NK-92 (cell line): ENCODE measurements around the gene KIRREL2.
"Not testable (repeated sequence)": the region's sequence is repeated elsewhere in the genome, so short reads cannot be mapped to it uniquely, and the experiment has no call there.

Experiments used
- DNase-seq: peaks from one replicate; lab custom pipeline; 2025; ENCODE audit not compliant: unreplicated experiment; lab: John Stamatoyannopoulos, UW

Gene KIRREL2

GRCh38 chr19:35895911-35896642 is 39.4 kb downstream of the KIRREL2 start:
- DNase-seq: no peak

- DNase-seq: no peak
These were observed 39.9 kb downstream of the KIRREL2 start for GRCh38 chr19:35896643-35897040.

- DNase-seq: no peak
These were observed 41.2 kb downstream of the KIRREL2 start for GRCh38 chr19:35897706-35898451.

GRCh38 chr19:35898499-35898809 is 41.7 kb downstream of the KIRREL2 start:
- no peak for DNase-seq

DNA sequence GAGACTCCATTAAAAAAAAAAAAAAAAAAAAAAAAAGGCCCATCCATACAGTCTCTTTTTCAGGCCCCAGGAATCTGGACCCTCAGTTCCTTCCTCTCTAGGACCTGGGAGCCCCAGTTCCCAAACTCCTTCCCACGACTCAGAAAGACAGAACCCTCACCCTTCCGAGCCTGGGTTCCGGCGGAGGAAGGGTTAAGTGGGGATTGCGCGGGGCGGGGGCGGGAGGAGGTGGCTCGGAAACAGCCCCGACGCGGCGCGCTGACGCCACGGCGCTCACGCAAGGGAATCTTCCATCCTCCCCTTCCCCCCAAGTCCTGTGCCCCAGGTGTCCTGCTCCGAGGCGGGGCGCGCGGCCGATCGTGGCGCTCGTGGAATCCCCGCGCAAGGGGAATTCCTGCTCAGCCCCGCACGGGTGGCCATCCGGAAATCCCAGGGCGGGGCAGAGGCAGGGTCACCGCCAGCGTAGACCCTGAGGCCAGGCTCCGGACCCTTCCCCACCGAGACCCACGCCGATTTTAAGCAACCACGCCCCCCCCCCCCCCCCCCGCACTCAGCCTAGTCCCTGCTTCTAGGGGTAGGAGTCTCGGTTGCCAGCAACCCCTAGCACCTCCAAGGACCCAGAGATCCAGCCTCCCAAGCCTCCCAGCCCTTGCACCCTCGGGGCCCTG is 43.0 kb downstream of the KIRREL2 start:
- no peak for DNase-seq

DNA sequence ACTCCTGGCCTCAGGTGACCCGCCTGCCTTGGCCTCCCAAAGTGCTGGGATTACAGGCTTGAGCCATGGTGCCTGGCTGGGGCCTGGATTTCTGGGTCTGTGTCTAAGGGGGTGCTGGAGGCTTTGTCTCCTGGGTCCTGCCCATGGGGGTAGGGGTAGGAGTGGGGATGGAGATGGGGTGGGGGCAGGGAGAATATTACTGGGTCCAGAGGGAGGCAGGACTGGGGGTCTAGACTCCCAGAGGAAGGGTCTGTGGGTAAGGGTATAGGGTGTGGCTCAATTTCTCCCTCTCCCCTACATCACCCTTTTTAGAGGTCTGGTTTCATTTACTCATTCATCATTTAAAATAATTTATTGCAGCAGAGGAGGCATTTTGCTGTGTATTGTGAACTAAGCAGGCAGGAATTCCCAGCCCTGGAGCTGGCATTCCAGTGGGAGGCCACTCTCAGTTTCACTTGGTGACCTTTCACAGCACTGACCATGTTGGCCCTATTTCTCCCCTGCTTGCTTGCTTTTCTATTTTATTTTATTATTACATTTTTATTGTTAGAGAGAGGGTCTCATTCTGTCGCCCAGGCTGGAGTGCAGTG is 44.4 kb downstream of the KIRREL2 start:
- no peak for DNase-seq

- no peak for DNase-seq
These were observed 45.3 kb downstream of the KIRREL2 start, which contains the start of gene HCST for GRCh38 chr19:35901854-35902661. HCST (plus strand) TSS chr19:35902529; CDS start chr19:35902594, 65 bp downstream.

- DNase-seq: no peak
These were observed 46.3 kb downstream of the KIRREL2 start for GRCh38 chr19:35902870-35903475.

GRCh38 chr19:35903550-35904179 is 47.0 kb downstream of the KIRREL2 start:
- peak; percentile 51 for DNase-seq

- no peak for DNase-seq
These were observed 47.8 kb downstream of the KIRREL2 start for GRCh38 chr19:35904311-35905068.

- no peak for DNase-seq
These were observed 48.5 kb downstream of the KIRREL2 start for GRCh38 chr19:35905178-35905727.

GRCh38 chr19:35907377-35907745 is 50.6 kb downstream of the KIRREL2 start:
- DNase-seq: no peak

GRCh38 chr19:35908010-35908441 is 51.3 kb downstream of the KIRREL2 start, which contains the start of gene TYROBP:
TYROBP (minus strand) TSS chr19:35908295; CDS start chr19:35908228, 67 bp downstream.
- DNase-seq: no peak

- DNase-seq: no peak
These were observed 52.4 kb downstream of the KIRREL2 start for GRCh38 chr19:35908973-35909683.

DNA sequence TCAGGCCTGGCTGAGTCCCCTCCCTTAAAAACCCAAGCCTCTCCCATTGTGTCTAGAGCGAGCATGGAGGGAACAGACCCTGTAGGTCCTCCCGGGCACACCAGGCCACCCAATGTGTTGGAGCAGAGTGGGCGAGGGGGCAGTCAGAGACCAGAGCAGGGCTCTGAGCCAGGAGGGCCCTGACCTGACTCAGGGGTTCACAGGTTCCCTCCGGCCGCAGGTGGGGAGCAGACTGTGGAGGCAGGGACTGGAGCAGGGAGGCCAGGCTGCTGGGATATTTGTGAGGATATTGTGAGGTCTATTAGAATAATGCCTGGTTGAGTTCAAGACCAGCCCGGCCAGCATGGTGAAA is 52.9 kb downstream of the KIRREL2 start:
- no peak for DNase-seq

DNA sequence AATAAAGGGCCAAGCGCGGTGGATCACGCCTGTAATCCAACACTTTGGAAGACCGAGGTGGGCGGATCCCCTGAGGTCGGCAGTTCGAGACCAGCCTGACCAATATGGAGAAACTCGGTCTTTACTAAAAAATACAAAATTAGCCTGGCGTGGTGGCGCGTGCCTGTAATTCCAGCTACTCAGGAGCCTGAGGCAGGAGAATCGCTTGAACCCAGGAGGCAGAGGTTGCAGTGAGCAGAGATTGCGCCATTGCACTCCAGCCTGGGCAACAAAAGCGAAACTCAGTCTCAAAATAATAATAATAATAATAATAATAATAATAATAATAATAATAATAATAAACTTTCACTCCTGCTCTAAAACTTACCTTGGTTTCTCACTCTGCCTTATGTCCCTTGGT is 53.6 kb downstream of the KIRREL2 start:
- DNase-seq: not testable (repeated sequence)

- no peak for DNase-seq
These were observed 54.5 kb downstream of the KIRREL2 start for GRCh38 chr19:35911173-35911572.

GRCh38 chr19:35911790-35912189 is 55.1 kb downstream of the KIRREL2 start:
- no peak for DNase-seq
